ENCODE data around the gene ROR2.

Gene ROR2

DNA sequence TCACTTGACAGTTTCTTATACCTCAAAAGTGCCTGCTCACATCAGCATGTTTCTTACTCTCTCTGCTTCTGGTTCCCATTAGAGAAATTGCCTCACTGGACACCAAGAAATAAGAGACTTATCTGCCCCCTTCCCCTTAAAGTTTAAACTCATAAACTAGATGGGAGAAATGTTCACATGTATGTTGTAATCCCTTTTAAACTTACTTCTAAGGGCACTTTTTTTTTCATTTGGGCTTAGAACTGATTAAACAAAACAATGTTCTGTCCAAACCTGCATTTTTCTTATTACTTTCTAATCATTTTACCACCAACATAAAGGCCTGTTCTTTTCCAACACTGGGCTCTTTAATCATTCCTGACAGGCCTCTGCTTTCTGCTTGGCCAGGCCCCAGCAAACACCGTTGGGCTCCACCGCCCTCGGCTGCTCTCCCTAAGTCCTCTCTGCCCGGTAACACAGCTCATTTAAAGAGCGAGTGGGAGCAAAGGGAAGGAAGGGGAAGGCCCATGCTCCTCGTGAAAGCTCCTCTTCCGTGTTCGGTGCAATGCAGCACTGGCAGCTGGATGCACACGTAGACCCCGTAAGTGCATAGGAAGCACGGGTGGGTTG, 53.4 kb downstream of the ROR2 start:
- TF ChIP-seq, protein P1, sequence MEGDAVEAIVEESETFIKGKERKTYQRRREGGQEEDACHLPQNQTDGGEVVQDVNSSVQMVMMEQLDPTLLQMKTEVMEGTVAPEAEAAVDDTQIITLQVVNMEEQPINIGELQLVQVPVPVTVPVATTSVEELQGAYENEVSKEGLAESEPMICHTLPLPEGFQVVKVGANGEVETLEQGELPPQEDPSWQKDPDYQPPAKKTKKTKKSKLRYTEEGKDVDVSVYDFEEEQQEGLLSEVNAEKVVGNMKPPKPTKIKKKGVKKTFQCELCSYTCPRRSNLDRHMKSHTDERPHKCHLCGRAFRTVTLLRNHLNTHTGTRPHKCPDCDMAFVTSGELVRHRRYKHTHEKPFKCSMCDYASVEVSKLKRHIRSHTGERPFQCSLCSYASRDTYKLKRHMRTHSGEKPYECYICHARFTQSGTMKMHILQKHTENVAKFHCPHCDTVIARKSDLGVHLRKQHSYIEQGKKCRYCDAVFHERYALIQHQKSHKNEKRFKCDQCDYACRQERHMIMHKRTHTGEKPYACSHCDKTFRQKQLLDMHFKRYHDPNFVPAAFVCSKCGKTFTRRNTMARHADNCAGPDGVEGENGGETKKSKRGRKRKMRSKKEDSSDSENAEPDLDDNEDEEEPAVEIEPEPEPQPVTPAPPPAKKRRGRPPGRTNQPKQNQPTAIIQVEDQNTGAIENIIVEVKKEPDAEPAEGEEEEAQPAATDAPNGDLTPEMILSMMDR (IDR thresholded peaks at IDR 0.05; ENCODE audit: borderline replicate concordance, insufficient read depth, low read depth, low read length), result no peak

DNA sequence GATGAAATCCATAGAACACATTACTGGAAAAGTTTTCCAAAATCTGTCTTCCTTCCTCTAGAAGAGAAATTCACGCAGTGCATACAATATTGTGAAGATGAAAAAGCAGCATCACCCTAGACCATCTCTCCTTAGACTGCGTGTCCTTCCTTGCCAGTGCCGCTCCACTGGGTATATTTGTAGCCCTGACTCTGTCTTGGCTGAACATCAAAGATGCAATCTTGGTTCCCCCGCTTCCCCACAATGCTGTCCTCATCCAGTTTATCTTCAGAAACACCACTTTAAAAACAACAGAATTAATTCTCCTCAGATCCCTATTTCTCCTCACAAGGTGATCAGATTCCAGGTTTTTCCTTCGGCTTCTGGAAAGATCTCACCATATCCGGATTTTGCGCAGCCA, 53.9 kb downstream of the ROR2 start:
- no peak overlapping the region for H3K4me3 ChIP-seq (ENCODE audit: low read depth, low read length)
- TF ChIP-seq, protein P1 (IDR thresholded peaks at IDR 0.05; ENCODE audit: borderline replicate concordance, insufficient read depth, low read depth, low read length), result no peak

More for the DNA sequence above, 53.4 kb downstream of the ROR2 start:
- no peak overlapping the region for H3K4me3 ChIP-seq (ENCODE audit: low read depth, low read length)

DNA sequence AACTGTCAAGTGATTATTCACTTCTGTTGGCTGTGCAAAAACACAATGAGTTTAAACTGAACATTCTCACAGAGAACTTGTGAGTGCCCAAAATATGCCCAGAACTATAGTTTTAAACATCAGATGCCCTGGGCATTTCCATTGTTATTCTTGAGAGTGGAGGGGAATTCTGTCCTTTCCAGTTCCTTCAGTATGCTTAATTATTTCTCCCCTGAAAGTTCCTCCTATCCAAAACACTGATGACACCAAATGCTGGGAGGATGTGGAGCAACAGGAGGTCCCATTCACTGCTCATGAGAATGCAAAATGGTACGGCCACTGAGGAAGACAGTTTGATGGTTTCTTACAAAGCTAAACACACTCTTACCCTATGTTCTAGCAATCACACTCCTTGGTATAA, 55.5 kb downstream of the ROR2 start:
- TF ChIP-seq, protein P1 (IDR thresholded peaks at IDR 0.05; ENCODE audit: borderline replicate concordance, insufficient read depth, low read depth, low read length), result no peak
- H3K4me3 ChIP-seq (ENCODE audit: low read depth, low read length), result no peak overlapping the region

DNA sequence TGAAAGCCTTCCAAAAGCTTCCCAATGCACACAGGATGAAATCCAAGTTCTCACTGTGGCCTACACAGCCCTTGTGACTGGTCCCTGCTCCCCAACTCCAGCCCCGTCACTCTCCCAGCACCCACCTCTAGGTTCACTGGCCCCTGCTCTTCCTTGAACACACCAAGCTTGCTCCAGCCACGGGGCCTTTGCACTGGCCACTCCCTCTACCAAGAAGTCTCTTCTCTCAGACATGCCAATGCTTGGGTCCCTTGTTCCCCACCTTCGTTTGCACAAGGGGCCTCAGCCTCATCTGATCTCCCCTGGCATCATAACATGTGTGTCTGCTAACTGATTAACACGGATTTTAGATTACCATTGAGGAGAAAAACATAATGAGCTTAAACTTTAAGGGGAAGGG, 56.0 kb downstream of the ROR2 start:
- no peak overlapping the region for H3K4me3 ChIP-seq (ENCODE audit: low read depth, low read length)
- TF ChIP-seq, protein P1 (IDR thresholded peaks at IDR 0.05; ENCODE audit: borderline replicate concordance, insufficient read depth, low read depth, low read length), result no peak

DNA sequence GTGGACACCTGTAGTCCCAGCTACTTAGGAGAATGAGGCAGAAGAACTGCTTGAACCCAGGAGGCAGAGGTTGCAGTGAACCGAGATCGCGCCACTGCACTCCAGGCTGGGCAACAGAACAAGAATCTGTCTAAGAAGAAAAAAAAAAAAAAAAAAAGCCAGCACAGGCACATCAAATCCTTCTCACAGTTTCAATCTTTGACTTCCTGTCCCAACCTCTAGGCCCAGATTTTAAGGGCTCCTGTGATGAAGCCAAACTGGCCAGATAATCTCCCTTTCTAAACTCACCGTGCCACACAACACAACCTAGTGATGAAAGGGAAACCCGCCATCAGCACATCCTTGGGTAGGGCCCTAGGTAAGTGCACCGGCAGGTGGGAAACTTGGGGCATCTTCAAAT, 58.1 kb downstream of the ROR2 start:
- TF ChIP-seq, protein P1 (IDR thresholded peaks at IDR 0.05; ENCODE audit: borderline replicate concordance, insufficient read depth, low read depth, low read length), result no peak
- no peak overlapping the region for H3K4me3 ChIP-seq (ENCODE audit: low read depth, low read length)

DNA sequence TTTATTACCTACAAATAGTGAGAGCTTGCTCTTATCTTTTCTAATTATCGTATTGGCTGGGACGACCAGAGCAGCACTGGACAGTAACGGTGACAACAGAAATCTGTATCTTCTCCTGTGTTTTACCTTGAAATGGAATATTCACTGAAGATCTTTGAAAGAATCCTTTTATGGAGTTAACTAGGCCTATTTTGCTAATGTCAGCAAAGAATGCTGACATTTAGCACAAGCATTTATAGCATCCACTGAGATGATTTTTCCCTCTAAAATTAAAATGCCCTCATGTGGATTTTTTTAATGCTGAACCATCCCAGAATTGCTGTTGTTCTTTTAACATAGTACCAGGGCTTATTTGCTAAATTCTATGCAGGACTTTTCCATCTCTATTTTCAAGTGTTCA, 59.4 kb downstream of the ROR2 start:
- H3K4me3 ChIP-seq (ENCODE audit: low read depth, low read length), result no peak overlapping the region
- TF ChIP-seq, protein P1 (IDR thresholded peaks at IDR 0.05; ENCODE audit: borderline replicate concordance, insufficient read depth, low read depth, low read length), result no peak

DNA sequence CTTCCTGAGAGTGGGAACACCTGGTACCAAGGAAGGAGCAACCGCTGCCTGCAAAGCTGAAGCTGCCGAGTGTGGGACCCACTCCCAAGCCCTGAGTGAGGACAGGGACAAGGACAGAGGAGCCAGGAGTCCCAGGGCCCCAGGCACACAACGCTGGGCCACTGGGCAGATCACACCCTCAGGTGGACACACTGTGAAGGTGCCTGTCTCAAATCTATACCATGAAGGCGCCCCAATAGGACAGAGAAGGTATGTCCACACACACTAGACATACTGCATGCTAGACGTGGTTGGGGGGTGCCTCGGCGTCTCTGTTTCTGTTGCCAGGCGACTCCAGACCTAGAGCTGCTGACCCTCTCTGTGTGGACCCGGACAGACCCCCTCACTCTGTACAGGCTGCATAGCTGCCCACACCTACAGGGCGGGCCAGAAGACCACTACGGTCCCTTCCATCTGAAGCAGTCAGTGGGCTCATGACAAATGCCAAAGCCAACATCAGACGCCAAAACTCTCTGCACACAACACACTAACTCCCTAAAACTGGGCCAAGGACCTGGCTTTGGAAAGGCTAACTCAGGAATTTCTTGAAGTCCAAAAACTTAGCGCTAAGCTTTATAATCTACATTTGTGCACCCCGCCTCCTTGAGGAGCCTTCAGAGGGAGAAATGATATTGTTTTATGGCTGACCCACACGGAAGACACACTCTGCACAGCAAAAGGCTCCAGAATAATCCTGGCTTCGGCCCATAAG, 60.7 kb downstream of the ROR2 start:
- TF ChIP-seq, protein P1 (IDR thresholded peaks at IDR 0.05; ENCODE audit: borderline replicate concordance, insufficient read depth, low read depth, low read length), result no peak
- no peak overlapping the region for H3K4me3 ChIP-seq (ENCODE audit: low read depth, low read length)

Data from GM12875 (cell line).